ENCODE measurements around the gene DUSP22. TPM values are rescaled to one million over a fixed set of nuclear protein-coding genes. Genes with fewer than 3 reads are reported as not detected.

The DUSP22 gene
- total RNA-seq, 1 experiment from 2014 or later, result 16.0 TPM

- TF ChIP-seq EZH2 (IDR thresholded peaks at IDR 0.05; ENCODE audit: borderline replicate concordance, low read depth, low read length, poor library complexity, severe bottlenecking), result no peak
- no peak for TF ChIP-seq CTCF (conservative IDR thresholded peaks at IDR 0.05; ENCODE audit: low read depth, low read length)
- no TSS peak for BruUV-seq (replicated peaks)
- POLR2A ChIA-PET (ENCODE audit: low non-redundant PET), result no interaction called here
- Histone ChIP-seq H3K36me3 (ENCODE audit: insufficient read depth, low read length, poor library complexity, severe bottlenecking) (no peaks in the 10 kb centered on the region), H3K4me3 (ENCODE audit: low read depth, low read length, poor library complexity, severe bottlenecking) (no peak overlapping the region), H3K9me3 (ENCODE audit: low read depth, low read length, poor library complexity, severe bottlenecking) (peaks cover 14% of the 10 kb centered on the region), H3K4me1 (ENCODE audit: insufficient read depth, low read length, poor library complexity, severe bottlenecking) (no peaks in the 10 kb centered on the region), H3K27ac (ENCODE audit: low read depth, low read length, poor library complexity, severe bottlenecking) (no peak overlapping the region), H3K27me3 (replicated peaks; ENCODE audit: insufficient read depth, low read depth, low read length, poor library complexity) (no peaks in the 10 kb centered on the region)
- intact Hi-C loops (cut with micrococcal nuclease; ENCODE audit: unreplicated experiment), result no loop called here
- no peak for DNase-seq (ENCODE audit: low spot score)
- CTCF ChIA-PET, result no interaction called here
These were observed 48.1 kb downstream of the DUSP22 start for GRCh38 chr6:340186-340955.

- no peak overlapping the region for H3K4me3 ChIP-seq (ENCODE audit: low read depth, low read length, poor library complexity, severe bottlenecking)
- H3K4me1 ChIP-seq (ENCODE audit: insufficient read depth, low read length, poor library complexity, severe bottlenecking), result no peaks in the 10 kb centered on the region
- CTCF ChIA-PET, result no interaction called here
- POLR2A ChIA-PET (ENCODE audit: low non-redundant PET), result no interaction called here
- BruUV-seq (replicated peaks), result no TSS peak
- no peak for TF ChIP-seq EZH2 (IDR thresholded peaks at IDR 0.05; ENCODE audit: borderline replicate concordance, low read depth, low read length, poor library complexity, severe bottlenecking)
- TF ChIP-seq CTCF (conservative IDR thresholded peaks at IDR 0.05; ENCODE audit: low read depth, low read length), result no peak
- no peak for DNase-seq (ENCODE audit: low spot score)
- intact Hi-C loops (cut with micrococcal nuclease; ENCODE audit: unreplicated experiment), result no loop called here
- H3K27ac ChIP-seq (ENCODE audit: low read depth, low read length, poor library complexity, severe bottlenecking), result no peak overlapping the region
- H3K9me3 ChIP-seq (ENCODE audit: low read depth, low read length, poor library complexity, severe bottlenecking), result peaks cover 14% of the 10 kb centered on the region
- H3K36me3 ChIP-seq (ENCODE audit: insufficient read depth, low read length, poor library complexity, severe bottlenecking), result no peaks in the 10 kb centered on the region
- H3K27me3 ChIP-seq (replicated peaks; ENCODE audit: insufficient read depth, low read depth, low read length, poor library complexity), result no peaks in the 10 kb centered on the region
These were observed 48.9 kb downstream of the DUSP22 start for GRCh38 chr6:340991-341827.

- TF ChIP-seq EZH2 (IDR thresholded peaks at IDR 0.05; ENCODE audit: borderline replicate concordance, low read depth, low read length, poor library complexity, severe bottlenecking), result no peak
- no peak for TF ChIP-seq CTCF (conservative IDR thresholded peaks at IDR 0.05; ENCODE audit: low read depth, low read length)
- intact Hi-C loops (cut with micrococcal nuclease; ENCODE audit: unreplicated experiment), result no loop called here
- Histone ChIP-seq H3K4me3 (ENCODE audit: low read depth, low read length, poor library complexity, severe bottlenecking) (no peak overlapping the region), H3K27ac (ENCODE audit: low read depth, low read length, poor library complexity, severe bottlenecking) (no peak overlapping the region), H3K9me3 (ENCODE audit: low read depth, low read length, poor library complexity, severe bottlenecking) (peaks cover 14% of the 10 kb centered on the region), H3K4me1 (ENCODE audit: insufficient read depth, low read length, poor library complexity, severe bottlenecking) (no peaks in the 10 kb centered on the region), H3K27me3 (replicated peaks; ENCODE audit: insufficient read depth, low read depth, low read length, poor library complexity) (no peaks in the 10 kb centered on the region), H3K36me3 (ENCODE audit: insufficient read depth, low read length, poor library complexity, severe bottlenecking) (no peaks in the 10 kb centered on the region)
- BruUV-seq (replicated peaks), result no TSS peak
- DNase-seq (ENCODE audit: low spot score), result no peak
- POLR2A ChIA-PET (ENCODE audit: low non-redundant PET), result no interaction called here
- CTCF ChIA-PET, result no interaction called here
These were observed 49.9 kb downstream of the DUSP22 start for GRCh38 chr6:341914-342831.
